ENCODE measurements around the gene EXOC7.

- no peak for TF ChIP-seq POLR2A (IDR thresholded peaks at IDR 0.05)
- TF ChIP-seq, protein P1, sequence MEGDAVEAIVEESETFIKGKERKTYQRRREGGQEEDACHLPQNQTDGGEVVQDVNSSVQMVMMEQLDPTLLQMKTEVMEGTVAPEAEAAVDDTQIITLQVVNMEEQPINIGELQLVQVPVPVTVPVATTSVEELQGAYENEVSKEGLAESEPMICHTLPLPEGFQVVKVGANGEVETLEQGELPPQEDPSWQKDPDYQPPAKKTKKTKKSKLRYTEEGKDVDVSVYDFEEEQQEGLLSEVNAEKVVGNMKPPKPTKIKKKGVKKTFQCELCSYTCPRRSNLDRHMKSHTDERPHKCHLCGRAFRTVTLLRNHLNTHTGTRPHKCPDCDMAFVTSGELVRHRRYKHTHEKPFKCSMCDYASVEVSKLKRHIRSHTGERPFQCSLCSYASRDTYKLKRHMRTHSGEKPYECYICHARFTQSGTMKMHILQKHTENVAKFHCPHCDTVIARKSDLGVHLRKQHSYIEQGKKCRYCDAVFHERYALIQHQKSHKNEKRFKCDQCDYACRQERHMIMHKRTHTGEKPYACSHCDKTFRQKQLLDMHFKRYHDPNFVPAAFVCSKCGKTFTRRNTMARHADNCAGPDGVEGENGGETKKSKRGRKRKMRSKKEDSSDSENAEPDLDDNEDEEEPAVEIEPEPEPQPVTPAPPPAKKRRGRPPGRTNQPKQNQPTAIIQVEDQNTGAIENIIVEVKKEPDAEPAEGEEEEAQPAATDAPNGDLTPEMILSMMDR (IDR thresholded peaks at IDR 0.05) = no peak
Measured at GRCh38 chr17:76136276-76137000, 32.9 kb upstream of the EXOC7 start.

Data from breast epithelium (tissue), 3 donors.